Choroid plexus epithelial cell (primary cell): ENCODE data around the gene DCLRE1B.

Experiments used
- DNase-seq: peaks from one replicate; pipeline ENCODE4 v3.0.0-alpha.2; 2010; ENCODE audit warnings: low read depth
- H3K4me3 ChIP-seq: 2 replicates; pipeline ENCODE4 v1.5.1; 2011; ENCODE audit warnings: low read depth, mild to moderate bottlenecking, control low read depth, low read length, moderate library complexity
- TF ChIP-seq, protein P1 (sequence below): conservative IDR thresholded peaks from 2 replicates; pipeline ENCODE4 v1.5.1; 2011; ENCODE audit warnings: low read depth, mild to moderate bottlenecking, control low read depth, inconsistent platforms, low read length, moderate library complexity

DCLRE1B gene

GRCh38 chr1:113930499-113931161 is 25.5 kb downstream of the DCLRE1B start:
- peak overlapping the region; percentile 87 for H3K4me3 ChIP-seq
- peak; percentile 72 for DNase-seq
- TF ChIP-seq, protein P1, sequence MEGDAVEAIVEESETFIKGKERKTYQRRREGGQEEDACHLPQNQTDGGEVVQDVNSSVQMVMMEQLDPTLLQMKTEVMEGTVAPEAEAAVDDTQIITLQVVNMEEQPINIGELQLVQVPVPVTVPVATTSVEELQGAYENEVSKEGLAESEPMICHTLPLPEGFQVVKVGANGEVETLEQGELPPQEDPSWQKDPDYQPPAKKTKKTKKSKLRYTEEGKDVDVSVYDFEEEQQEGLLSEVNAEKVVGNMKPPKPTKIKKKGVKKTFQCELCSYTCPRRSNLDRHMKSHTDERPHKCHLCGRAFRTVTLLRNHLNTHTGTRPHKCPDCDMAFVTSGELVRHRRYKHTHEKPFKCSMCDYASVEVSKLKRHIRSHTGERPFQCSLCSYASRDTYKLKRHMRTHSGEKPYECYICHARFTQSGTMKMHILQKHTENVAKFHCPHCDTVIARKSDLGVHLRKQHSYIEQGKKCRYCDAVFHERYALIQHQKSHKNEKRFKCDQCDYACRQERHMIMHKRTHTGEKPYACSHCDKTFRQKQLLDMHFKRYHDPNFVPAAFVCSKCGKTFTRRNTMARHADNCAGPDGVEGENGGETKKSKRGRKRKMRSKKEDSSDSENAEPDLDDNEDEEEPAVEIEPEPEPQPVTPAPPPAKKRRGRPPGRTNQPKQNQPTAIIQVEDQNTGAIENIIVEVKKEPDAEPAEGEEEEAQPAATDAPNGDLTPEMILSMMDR: no peak

DNA sequence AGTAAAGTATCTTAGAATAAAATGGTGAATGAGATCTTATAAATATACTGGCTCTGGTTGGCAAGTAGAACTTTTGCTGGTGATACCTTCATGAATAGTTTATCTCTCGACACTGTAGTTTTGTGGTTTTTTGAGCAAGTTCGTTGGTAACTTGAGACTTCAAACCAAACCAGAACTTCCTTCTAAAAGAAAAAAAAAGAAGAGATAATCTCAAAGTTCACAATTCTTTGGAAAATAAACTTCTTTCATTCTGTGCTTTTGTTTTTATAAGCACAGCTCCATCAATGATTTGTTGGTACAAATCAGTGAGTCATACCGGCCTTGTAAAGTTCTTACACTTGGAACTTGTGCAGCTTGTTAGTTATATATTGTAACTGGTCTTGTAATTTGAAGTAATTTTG is 26.3 kb downstream of the DCLRE1B start:
- peak; percentile 84 for DNase-seq
- H3K4me3 ChIP-seq: peak overlapping the region; percentile 1
- TF ChIP-seq, protein P1: no peak

DNA sequence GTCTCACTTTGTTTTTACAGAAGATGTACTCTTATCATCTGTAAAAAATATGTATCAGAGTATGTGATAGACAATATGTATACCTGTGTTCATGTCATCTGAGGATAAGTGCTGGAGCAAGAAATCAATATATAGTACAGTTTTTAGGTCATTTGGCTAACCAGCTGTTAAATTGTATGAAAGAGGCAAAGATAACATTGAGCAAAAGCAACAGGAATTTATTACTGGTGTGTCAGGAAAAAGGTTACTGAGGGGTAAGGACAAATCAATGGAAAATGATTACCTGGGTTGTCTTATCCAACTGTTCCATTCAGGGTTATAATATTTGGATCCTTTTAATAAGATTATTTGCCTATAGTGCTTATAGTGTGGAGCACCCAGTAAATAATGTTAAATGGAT is 28.9 kb downstream of the DCLRE1B start:
- no peak overlapping the region for H3K4me3 ChIP-seq
- no peak for DNase-seq
- TF ChIP-seq, protein P1: no peak

DNA sequence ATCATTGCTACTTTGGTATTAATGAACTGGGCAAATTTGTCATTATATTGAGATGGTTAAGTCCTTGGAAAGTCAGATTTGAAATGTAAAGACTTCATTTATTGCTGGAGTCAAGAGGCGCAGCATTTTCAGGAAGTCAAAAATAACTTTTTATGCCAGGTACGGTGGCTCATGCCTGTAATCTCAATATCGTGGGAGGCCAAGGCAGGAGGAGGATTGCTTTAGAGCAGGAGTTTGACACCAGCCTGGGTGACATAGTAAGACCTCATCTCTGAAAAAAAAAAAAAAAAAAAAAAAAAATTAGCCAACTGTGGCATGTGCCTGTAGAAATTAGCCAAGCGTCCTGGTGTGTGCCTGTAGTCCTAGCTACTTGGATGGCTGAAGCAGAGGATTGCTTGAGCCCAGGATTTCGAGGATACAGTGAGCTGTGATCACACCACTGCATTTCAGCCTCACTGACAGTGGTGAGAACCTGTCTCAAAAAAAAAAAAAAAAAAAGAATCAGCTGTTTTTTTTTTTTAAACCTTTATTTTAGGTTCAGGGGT is 29.5 kb downstream of the DCLRE1B start:
- TF ChIP-seq, protein P1: no peak
- DNase-seq: no peak
- H3K4me3 ChIP-seq: no peak overlapping the region

- no peak for DNase-seq
- TF ChIP-seq, protein P1: no peak
- H3K4me3 ChIP-seq: no peak overlapping the region
Measured at GRCh38 chr1:113935176-113935575, 30.1 kb downstream of the DCLRE1B start.

GRCh38 chr1:113935970-113936369 is 30.8 kb downstream of the DCLRE1B start:
- TF ChIP-seq, protein P1: no peak
- H3K4me3 ChIP-seq: no peak overlapping the region
- DNase-seq: no peak

DNA sequence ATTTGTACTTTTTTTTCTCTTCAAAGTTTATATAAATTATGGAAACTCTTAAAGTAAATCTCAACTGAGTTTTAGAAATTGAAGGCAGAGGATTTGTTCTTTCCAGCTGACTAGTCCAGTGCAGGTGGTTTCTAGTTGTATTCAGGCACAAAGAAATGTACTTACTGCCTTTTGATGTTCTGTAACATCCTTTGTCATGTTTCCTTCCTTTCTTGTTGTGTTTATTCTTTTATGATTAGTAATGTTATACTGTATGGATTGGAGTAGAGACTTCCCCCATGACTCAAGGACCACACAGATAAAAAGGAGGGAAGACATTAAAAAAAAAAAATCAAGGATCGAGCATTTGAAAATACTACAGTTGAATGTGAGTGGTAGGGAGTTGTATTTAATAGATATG is 32.0 kb downstream of the DCLRE1B start:
- H3K4me3 ChIP-seq: no peak overlapping the region
- TF ChIP-seq, protein P1: no peak
- no peak for DNase-seq
